ENCODE results near the gene SLC25A48.

DNA sequence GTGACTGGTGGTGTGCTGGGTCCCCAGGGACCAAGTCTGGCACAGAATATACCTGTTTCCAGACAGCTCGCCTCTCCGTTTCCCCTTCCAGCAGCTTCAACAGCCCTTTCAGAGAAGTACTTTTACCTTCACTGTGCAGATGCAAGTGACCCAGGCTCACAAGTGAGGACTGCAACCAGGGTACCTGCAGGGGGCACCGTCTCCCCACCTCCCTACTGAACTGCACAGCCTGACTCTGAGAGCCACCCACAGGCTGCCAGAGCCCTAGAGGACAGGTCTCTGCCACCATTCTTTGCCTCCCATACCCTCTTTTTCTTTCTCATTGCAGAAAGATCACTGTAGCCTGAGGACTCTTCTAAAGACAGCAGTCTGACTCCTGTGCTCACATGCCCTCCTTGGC is 45.8 kb downstream of the SLC25A48 start:
- TF ChIP-seq, protein P1, sequence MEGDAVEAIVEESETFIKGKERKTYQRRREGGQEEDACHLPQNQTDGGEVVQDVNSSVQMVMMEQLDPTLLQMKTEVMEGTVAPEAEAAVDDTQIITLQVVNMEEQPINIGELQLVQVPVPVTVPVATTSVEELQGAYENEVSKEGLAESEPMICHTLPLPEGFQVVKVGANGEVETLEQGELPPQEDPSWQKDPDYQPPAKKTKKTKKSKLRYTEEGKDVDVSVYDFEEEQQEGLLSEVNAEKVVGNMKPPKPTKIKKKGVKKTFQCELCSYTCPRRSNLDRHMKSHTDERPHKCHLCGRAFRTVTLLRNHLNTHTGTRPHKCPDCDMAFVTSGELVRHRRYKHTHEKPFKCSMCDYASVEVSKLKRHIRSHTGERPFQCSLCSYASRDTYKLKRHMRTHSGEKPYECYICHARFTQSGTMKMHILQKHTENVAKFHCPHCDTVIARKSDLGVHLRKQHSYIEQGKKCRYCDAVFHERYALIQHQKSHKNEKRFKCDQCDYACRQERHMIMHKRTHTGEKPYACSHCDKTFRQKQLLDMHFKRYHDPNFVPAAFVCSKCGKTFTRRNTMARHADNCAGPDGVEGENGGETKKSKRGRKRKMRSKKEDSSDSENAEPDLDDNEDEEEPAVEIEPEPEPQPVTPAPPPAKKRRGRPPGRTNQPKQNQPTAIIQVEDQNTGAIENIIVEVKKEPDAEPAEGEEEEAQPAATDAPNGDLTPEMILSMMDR (conservative IDR thresholded peaks at IDR 0.05; ENCODE audit: low read depth, low read length): peak; percentile 22; the same call in 1 of the 2 replicates
- no peak for TF ChIP-seq USF2 (IDR thresholded peaks at IDR 0.05; ENCODE audit: low read depth, low read length)
- peak; percentile 35; the same call in 1 of the 2 replicates for TF ChIP-seq RAD21 (IDR thresholded peaks at IDR 0.05; ENCODE audit: low read length)
- no peak for TF ChIP-seq POLR2A (IDR thresholded peaks at IDR 0.05; ENCODE audit: low read depth, low read length)
- TF ChIP-seq CEBPB (IDR thresholded peaks at IDR 0.05; ENCODE audit: low read depth, low read length): no peak
- TF ChIP-seq SMC3 (IDR thresholded peaks at IDR 0.05; ENCODE audit: low read depth, low read length): no peak
- no peak for TF ChIP-seq MAZ (IDR thresholded peaks at IDR 0.05; ENCODE audit: borderline replicate concordance, low read depth, low read length)
